PFSK-1 (cell line): Measurements from ENCODE around the gene SLITRK2.

Source experiments
- FOXP2 ChIP-seq: optimal IDR thresholded peaks from 2 replicates; pipeline ENCODE3; 2011; ENCODE audit warnings: borderline replicate concordance, control low read depth, inconsistent platforms; ENCODE audit not compliant: insufficient read depth; ENCODE audit errors: extremely low read length, extremely low read depth
- POLR2AphosphoS5 ChIP-seq: IDR thresholded peaks from 2 replicates; pipeline ENCODE4 v1.6.1; 2012; ENCODE audit warnings: low read depth, mild to moderate bottlenecking, control low read depth, low read length, moderate library complexity
- REST ChIP-seq, 2 experiments: IDR thresholded peaks; 2 replicates each; pipeline versions ENCODE4 v1.6.1 to v1.8.0; 2011 to 2012; ENCODE audit warnings: low read depth in 2 of 2, low read length in 2 of 2, control low read depth in 1 of 2, inconsistent platforms in 1 of 2, mild to moderate bottlenecking in 1 of 2, moderate library complexity in 1 of 2; ENCODE audit not compliant: insufficient read depth in 1 of 2
- SIN3A ChIP-seq: IDR thresholded peaks from 2 replicates; pipeline ENCODE4 v1.6.1; 2012; ENCODE audit warnings: mild to moderate bottlenecking, low read length, moderate library complexity, borderline replicate concordance; ENCODE audit not compliant: insufficient read depth
- TAF1 ChIP-seq: IDR thresholded peaks from 2 replicates; pipeline ENCODE4 v1.6.1; 2012; ENCODE audit warnings: low read length, control low read depth, borderline replicate concordance; ENCODE audit not compliant: insufficient read depth

The SLITRK2 gene

GRCh38 chrX:145853181-145853580, 35.6 kb downstream of the SLITRK2 start:
- TF ChIP-seq REST (IDR thresholded peaks at IDR 0.05; ENCODE audit: insufficient read depth in 1 of 2, low read depth in 2 of 2, low read length in 2 of 2), result no peak
- no peak for TF ChIP-seq FOXP2

GRCh38 chrX:145856181-145856580, 38.6 kb downstream of the SLITRK2 start:
- TF ChIP-seq FOXP2 (no peak), TAF1 (no peak), REST (IDR thresholded peaks at IDR 0.05; ENCODE audit: insufficient read depth in 1 of 2, low read depth in 2 of 2, low read length in 2 of 2) (no peak), POLR2AphosphoS5 (no peak), SIN3A (no peak)

GRCh38 chrX:145861818-145862217, 44.2 kb downstream of the SLITRK2 start:
- no peak for TF ChIP-seq REST (IDR thresholded peaks at IDR 0.05; ENCODE audit: insufficient read depth in 1 of 2, low read depth in 2 of 2, low read length in 2 of 2)
- TF ChIP-seq SIN3A, result no peak

GRCh38 chrX:145865082-145865481, 47.5 kb downstream of the SLITRK2 start:
- TF ChIP-seq SIN3A (no peak), TAF1 (no peak), REST (IDR thresholded peaks at IDR 0.05; ENCODE audit: insufficient read depth in 1 of 2, low read depth in 2 of 2, low read length in 2 of 2) (no peak), FOXP2 (no peak), POLR2AphosphoS5 (no peak)
